ENCODE results near the gene KDM6A.

GRCh38 chrX:44898411-44899221 is 25.6 kb downstream of the KDM6A start:
- TF ChIP-seq GATA3 (IDR thresholded peaks at IDR 0.05; ENCODE audit: low read depth, low read length): no peak
- TF ChIP-seq GATA2 (IDR thresholded peaks at IDR 0.05; ENCODE audit: low read depth, low read length): no peak

Data from SH-SY5Y (cell line).